ENCODE results near the gene ACBD4. TPM values are rescaled to one million over a fixed set of nuclear protein-coding genes. Genes with fewer than 3 reads are reported as not detected.

Gene ACBD4
- total RNA-seq, 2 experiments from 2014 or later = 24.8 to 26.3 TPM

DNA sequence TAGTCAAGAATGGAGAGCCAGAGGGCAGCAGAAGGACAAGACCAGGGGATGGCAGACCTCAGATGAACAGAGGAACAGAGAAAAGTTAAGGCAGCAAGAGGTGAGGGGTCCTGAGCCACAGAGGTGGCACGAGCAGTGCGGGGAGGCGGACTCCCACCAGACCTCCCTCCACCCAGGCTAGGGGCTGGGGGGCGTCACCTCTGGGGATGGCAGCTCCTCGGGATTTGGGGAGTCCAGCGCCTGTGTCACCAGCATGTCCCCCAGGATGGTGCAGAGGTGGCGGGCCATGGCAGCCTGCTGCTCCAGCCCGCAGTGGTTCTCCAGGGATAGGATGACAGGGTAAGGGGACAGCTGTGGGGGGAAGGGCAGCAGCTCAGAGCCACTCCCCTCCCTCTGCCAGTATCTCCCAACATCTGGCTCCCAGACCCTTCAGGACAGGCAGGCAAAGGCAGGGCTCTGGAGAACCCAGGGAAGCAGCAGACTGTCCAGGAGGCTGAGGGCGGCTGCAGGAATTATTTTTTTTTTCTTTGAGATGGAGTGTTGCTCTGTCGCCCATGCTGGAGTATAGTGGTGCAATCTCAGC is 19.0 kb upstream of the ACBD4 start:
- no peak for TF ChIP-seq CTCF (IDR thresholded peaks at IDR 0.05)
- CTCF ChIA-PET = no interaction called here

DNA sequence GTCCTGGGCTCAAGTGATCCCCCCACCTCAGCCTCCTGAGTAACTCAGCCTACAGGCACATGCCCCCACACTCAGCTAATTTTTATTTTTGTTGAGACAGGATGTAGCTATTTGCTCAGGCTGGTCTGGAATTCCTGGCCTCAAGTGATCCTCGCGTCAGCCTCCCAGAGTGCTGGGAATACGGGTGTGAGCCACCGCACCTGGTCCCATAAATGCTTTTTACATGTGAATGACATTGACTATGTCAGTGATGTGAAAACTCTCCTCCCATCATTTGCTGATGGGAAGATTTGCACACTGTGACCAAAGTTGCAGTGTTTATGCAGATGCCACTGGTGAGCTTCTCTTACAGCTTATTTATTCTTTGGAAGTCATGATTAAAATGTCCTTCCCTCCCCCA is 18.2 kb upstream of the ACBD4 start:
- ATAC-seq (ENCODE audit: poor library complexity) = no peak
- POLR2A ChIA-PET = no interaction called here

More for the DNA sequence above, 19.0 kb upstream of the ACBD4 start:
- Mint-ChIP-seq H3K4me3 (no peak overlapping the region), H3K27ac (no peak overlapping the region), H3K4me1 (ENCODE audit: low read depth) (no peaks in the 10 kb centered on the region), H3K36me3 (ENCODE audit: low read depth) (no peaks in the 10 kb centered on the region), H3K9me3 (no peaks in the 10 kb centered on the region), H3K27me3 (no peaks in the 10 kb centered on the region)
- POLR2A ChIA-PET = no interaction called here
- Histone ChIP-seq H3K27ac (ENCODE audit: low read depth in 1 of 2, low read length in 2 of 2) (no peak overlapping the region), H3K9me3 (ENCODE audit: control insufficient read depth in 1 of 2, insufficient read depth in 1 of 2, low read length in 2 of 2) (no peaks in the 10 kb centered on the region), H3K27me3 (ENCODE audit: control insufficient read depth in 1 of 2, insufficient read depth in 2 of 2, low read length in 2 of 2) (no peaks in the 10 kb centered on the region), H3K4me1 (ENCODE audit: insufficient read depth, low read length) (no peaks in the 10 kb centered on the region), H3K36me3 (ENCODE audit: insufficient read depth, low read length) (no peaks in the 10 kb centered on the region), H3K4me3 (ENCODE audit: low read length) (no peak overlapping the region)
- intact Hi-C loops (cut with DNase I, micrococcal nuclease) = no loop called here
- ATAC-seq (ENCODE audit: poor library complexity) = no peak
- DNase-seq = no peak

DNA sequence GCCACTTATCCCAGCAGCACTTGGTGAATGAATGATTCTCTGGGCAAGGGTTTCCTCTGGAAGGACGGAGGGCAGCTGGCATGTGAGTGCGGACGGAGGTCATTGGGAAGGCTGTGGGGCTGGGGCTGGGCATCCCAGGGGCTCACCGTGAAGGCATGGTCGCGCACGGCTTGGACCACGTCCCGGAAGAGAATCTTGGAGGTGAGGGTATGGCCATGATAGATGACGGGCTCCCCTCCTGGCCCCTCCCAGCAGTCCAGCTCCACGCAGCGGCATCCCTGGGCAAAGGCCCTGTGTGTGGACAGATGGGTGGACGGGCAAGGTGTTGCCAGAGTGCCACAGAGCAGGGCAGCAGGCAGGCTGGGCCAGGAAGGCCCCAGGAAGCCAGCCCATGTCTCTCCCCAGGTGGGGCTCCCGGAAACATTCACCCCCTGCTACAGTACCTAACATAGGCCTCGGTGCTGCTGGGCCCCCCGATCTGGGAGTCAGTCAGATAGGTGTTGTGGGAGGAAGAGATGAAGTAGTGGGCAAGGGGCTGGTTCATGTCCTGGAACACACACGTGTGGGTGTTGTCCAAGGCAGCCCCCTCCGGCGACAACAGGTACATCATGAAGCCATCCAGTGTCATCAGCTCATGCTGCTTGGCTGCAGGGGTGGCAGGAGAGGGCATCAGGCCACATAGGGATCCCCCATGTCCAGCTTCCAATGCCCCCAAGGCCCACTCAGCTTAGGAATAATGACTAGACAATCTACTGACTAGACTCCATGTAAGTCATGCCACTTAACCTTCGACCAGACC is 17.4 kb upstream of the ACBD4 start:
- intact Hi-C loops (cut with DNase I, micrococcal nuclease) = no loop called here
- no peaks in the 10 kb centered on the region for H3K9me3 Mint-ChIP-seq

More for the DNA sequence above, 18.2 kb upstream of the ACBD4 start:
- Histone ChIP-seq H3K36me3 (ENCODE audit: insufficient read depth, low read length) (no peaks in the 10 kb centered on the region), H3K4me1 (ENCODE audit: insufficient read depth, low read length) (no peaks in the 10 kb centered on the region), H3K27me3 (ENCODE audit: control insufficient read depth in 1 of 2, insufficient read depth in 2 of 2, low read length in 2 of 2) (no peaks in the 10 kb centered on the region), H3K9me3 (ENCODE audit: control insufficient read depth in 1 of 2, insufficient read depth in 1 of 2, low read length in 2 of 2) (no peaks in the 10 kb centered on the region), H3K27ac (ENCODE audit: low read depth in 1 of 2, low read length in 2 of 2) (no peak overlapping the region), H3K4me3 (ENCODE audit: low read length) (no peak overlapping the region)
- Mint-ChIP-seq H3K27me3 (no peaks in the 10 kb centered on the region), H3K36me3 (ENCODE audit: low read depth) (no peaks in the 10 kb centered on the region), H3K4me3 (no peak overlapping the region), H3K27ac (no peak overlapping the region), H3K4me1 (ENCODE audit: low read depth) (no peaks in the 10 kb centered on the region), H3K9me3 (no peaks in the 10 kb centered on the region)
- intact Hi-C loops (cut with DNase I, micrococcal nuclease) = no loop called here
- CTCF ChIA-PET = interaction anchor here (1.4 kb wide), 1 partner anchor 18 kb away, joined by 4 read pairs; the partner anchor contains the start of gene ACBD4
- no peak for TF ChIP-seq CTCF (IDR thresholded peaks at IDR 0.05)
- DNase-seq = no peak

More for the DNA sequence above, 17.4 kb upstream of the ACBD4 start:
- no peak for TF ChIP-seq CTCF (IDR thresholded peaks at IDR 0.05)
- no peaks in the 10 kb centered on the region for H3K36me3 ChIP-seq (ENCODE audit: insufficient read depth, low read length)
- ATAC-seq (ENCODE audit: poor library complexity) = no peak
- CTCF ChIA-PET = interaction anchor here (1.4 kb wide), 1 partner anchor 17 kb away, joined by 4 read pairs; the partner anchor contains the start of gene ACBD4
- no peaks in the 10 kb centered on the region for H3K4me1 ChIP-seq (ENCODE audit: insufficient read depth, low read length)
- no peak overlapping the region for H3K4me3 ChIP-seq (ENCODE audit: low read length)
- Mint-ChIP-seq H3K27me3 (no peaks in the 10 kb centered on the region), H3K27ac (no peak overlapping the region), H3K4me1 (ENCODE audit: low read depth) (no peaks in the 10 kb centered on the region), H3K36me3 (ENCODE audit: low read depth) (no peaks in the 10 kb centered on the region), H3K4me3 (no peak overlapping the region)
- no peak for DNase-seq
- no peak overlapping the region for H3K27ac ChIP-seq (ENCODE audit: low read depth in 1 of 2, low read length in 2 of 2)
- POLR2A ChIA-PET = no interaction called here
- no peaks in the 10 kb centered on the region for H3K9me3 ChIP-seq (ENCODE audit: control insufficient read depth in 1 of 2, insufficient read depth in 1 of 2, low read length in 2 of 2)
- H3K27me3 ChIP-seq (ENCODE audit: control insufficient read depth in 1 of 2, insufficient read depth in 2 of 2, low read length in 2 of 2) = no peaks in the 10 kb centered on the region

Measured in CD4-positive, alpha-beta T cell (primary cell).